ENCODE data around the gene TKTL1.
"Not testable (repeated sequence)": the region's sequence is repeated elsewhere in the genome, so short reads cannot be mapped to it uniquely, and the experiment has no call there.

Gene TKTL1

GRCh38 chrX:154295664-154296310 lies at the start of gene TKTL1:
TSS of gene TKTL1 (plus strand) at chrX:154295795. CDS start at chrX:154295860, 65 bp downstream.
- no peaks in the 10 kb centered on the region for H3K9me3 Mint-ChIP-seq
- H3K36me3 Mint-ChIP-seq (ENCODE audit: low read depth): no peaks in the 10 kb centered on the region
- peaks cover 5% of the 10 kb centered on the region for H3K27me3 Mint-ChIP-seq (ENCODE audit: low read depth)
- H3K27ac Mint-ChIP-seq: no peak within 1 kb of the TSS
- no peak for DNase-seq (ENCODE audit: low spot score)
- H3K4me3 Mint-ChIP-seq: no peak within 1 kb of the TSS
- H3K4me1 Mint-ChIP-seq (ENCODE audit: low read depth): no peaks in the 10 kb centered on the region

GRCh38 chrX:154247377-154248045 lies 48.1 kb upstream of the TKTL1 start:
- not testable (repeated sequence) for H3K4me3 Mint-ChIP-seq; H3K9me3 Mint-ChIP-seq; H3K36me3 Mint-ChIP-seq (ENCODE audit: low read depth); H3K27ac Mint-ChIP-seq; H3K27me3 Mint-ChIP-seq (ENCODE audit: low read depth); DNase-seq (ENCODE audit: low spot score); H3K4me1 Mint-ChIP-seq (ENCODE audit: low read depth)

- H3K27ac Mint-ChIP-seq; H3K36me3 Mint-ChIP-seq (ENCODE audit: low read depth); H3K27me3 Mint-ChIP-seq (ENCODE audit: low read depth); H3K9me3 Mint-ChIP-seq; DNase-seq (ENCODE audit: low spot score); H3K4me1 Mint-ChIP-seq (ENCODE audit: low read depth); H3K4me3 Mint-ChIP-seq: not testable (repeated sequence)
These were observed 47.5 kb upstream of the TKTL1 start for GRCh38 chrX:154248076-154248475.

- not testable (repeated sequence) for H3K27me3 Mint-ChIP-seq (ENCODE audit: low read depth); H3K4me1 Mint-ChIP-seq (ENCODE audit: low read depth); H3K4me3 Mint-ChIP-seq; DNase-seq (ENCODE audit: low spot score); H3K36me3 Mint-ChIP-seq (ENCODE audit: low read depth); H3K27ac Mint-ChIP-seq; H3K9me3 Mint-ChIP-seq
These were observed 38.3 kb upstream of the TKTL1 start, which contains the start of gene OPN1MW3 for GRCh38 chrX:154257282-154257681. TSS of gene OPN1MW3 (plus strand) at chrX:154257582. CDS start at chrX:154257620, 38 bp downstream.

- DNase-seq (ENCODE audit: low spot score); H3K27ac Mint-ChIP-seq; H3K27me3 Mint-ChIP-seq (ENCODE audit: low read depth); H3K9me3 Mint-ChIP-seq; H3K36me3 Mint-ChIP-seq (ENCODE audit: low read depth); H3K4me1 Mint-ChIP-seq (ENCODE audit: low read depth); H3K4me3 Mint-ChIP-seq: not testable (repeated sequence)
These were observed 36.9 kb upstream of the TKTL1 start for GRCh38 chrX:154258711-154259110.

- not testable (repeated sequence) for H3K4me1 Mint-ChIP-seq (ENCODE audit: low read depth); DNase-seq (ENCODE audit: low spot score); H3K27ac Mint-ChIP-seq; H3K27me3 Mint-ChIP-seq (ENCODE audit: low read depth); H3K9me3 Mint-ChIP-seq; H3K36me3 Mint-ChIP-seq (ENCODE audit: low read depth); H3K4me3 Mint-ChIP-seq
These were observed 32.5 kb upstream of the TKTL1 start for GRCh38 chrX:154263072-154263471.

- not testable (repeated sequence) for DNase-seq (ENCODE audit: low spot score); H3K4me3 Mint-ChIP-seq; H3K27ac Mint-ChIP-seq; H3K9me3 Mint-ChIP-seq; H3K36me3 Mint-ChIP-seq (ENCODE audit: low read depth); H3K4me1 Mint-ChIP-seq (ENCODE audit: low read depth); H3K27me3 Mint-ChIP-seq (ENCODE audit: low read depth)
These were observed 26.4 kb upstream of the TKTL1 start for GRCh38 chrX:154269245-154269644.

GRCh38 chrX:154284489-154285338 lies 10.9 kb upstream of the TKTL1 start:
- H3K4me3 Mint-ChIP-seq; H3K27me3 Mint-ChIP-seq (ENCODE audit: low read depth); H3K9me3 Mint-ChIP-seq; H3K4me1 Mint-ChIP-seq (ENCODE audit: low read depth); H3K27ac Mint-ChIP-seq; H3K36me3 Mint-ChIP-seq (ENCODE audit: low read depth); DNase-seq (ENCODE audit: low spot score): not testable (repeated sequence)

GRCh38 chrX:154286406-154286805 lies 9.2 kb upstream of the TKTL1 start:
- not testable (repeated sequence) for H3K9me3 Mint-ChIP-seq; H3K36me3 Mint-ChIP-seq (ENCODE audit: low read depth); H3K27me3 Mint-ChIP-seq (ENCODE audit: low read depth); DNase-seq (ENCODE audit: low spot score); H3K4me3 Mint-ChIP-seq; H3K27ac Mint-ChIP-seq; H3K4me1 Mint-ChIP-seq (ENCODE audit: low read depth)

GRCh38 chrX:154294791-154295574 lies 612 bp upstream of the TKTL1 start, which contains the start of gene TEX28:
TSS of gene TEX28 (minus strand) at chrX:154295124. CDS start at chrX:154292117, 3,007 bp downstream.
- H3K27ac Mint-ChIP-seq: no peak within 1 kb of the TSS
- H3K4me1 Mint-ChIP-seq (ENCODE audit: low read depth): no peaks in the 10 kb centered on the region
- peaks cover 2% of the 10 kb centered on the region for H3K27me3 Mint-ChIP-seq (ENCODE audit: low read depth)
- no peak for DNase-seq (ENCODE audit: low spot score)
- H3K4me3 Mint-ChIP-seq: no peak within 1 kb of the TSS
- no peaks in the 10 kb centered on the region for H3K9me3 Mint-ChIP-seq
- no peaks in the 10 kb centered on the region for H3K36me3 Mint-ChIP-seq (ENCODE audit: low read depth)

- H3K27me3 Mint-ChIP-seq (ENCODE audit: low read depth): peaks cover 5% of the 10 kb centered on the region
- H3K4me3 Mint-ChIP-seq: no peak overlapping the region
- no peaks in the 10 kb centered on the region for H3K4me1 Mint-ChIP-seq (ENCODE audit: low read depth)
- no peak overlapping the region for H3K27ac Mint-ChIP-seq
- no peaks in the 10 kb centered on the region for H3K9me3 Mint-ChIP-seq
- H3K36me3 Mint-ChIP-seq (ENCODE audit: low read depth): no peaks in the 10 kb centered on the region
- no peak for DNase-seq (ENCODE audit: low spot score)
These were observed 1.1 kb downstream of the TKTL1 start for GRCh38 chrX:154296731-154297130.

- Mint-ChIP-seq H3K27ac (no peak overlapping the region), H3K4me1 (ENCODE audit: low read depth) (no peaks in the 10 kb centered on the region), H3K27me3 (ENCODE audit: low read depth) (peaks cover 5% of the 10 kb centered on the region), H3K4me3 (no peak overlapping the region), H3K36me3 (ENCODE audit: low read depth) (no peaks in the 10 kb centered on the region), H3K9me3 (no peaks in the 10 kb centered on the region)
- DNase-seq (ENCODE audit: low spot score): no peak
These were observed 2.7 kb downstream of the TKTL1 start for GRCh38 chrX:154298312-154298711.

- Mint-ChIP-seq H3K36me3 (ENCODE audit: low read depth) (no peaks in the 10 kb centered on the region), H3K4me3 (no peak overlapping the region), H3K27me3 (ENCODE audit: low read depth) (peaks cover 5% of the 10 kb centered on the region), H3K4me1 (ENCODE audit: low read depth) (no peaks in the 10 kb centered on the region), H3K27ac (no peak overlapping the region), H3K9me3 (no peaks in the 10 kb centered on the region)
- no peak for DNase-seq (ENCODE audit: low spot score)
These were observed 5.2 kb downstream of the TKTL1 start for GRCh38 chrX:154300816-154301215.
